Lower leg skin (tissue), 4 donors: ENCODE data around the gene MAPK14. TPM values are rescaled to one million over a fixed set of nuclear protein-coding genes. Genes with fewer than 3 reads are reported as not detected.

Experiments used
- DNase-seq, 2 donors: peaks; one replicate each; pipeline ENCODE4 v3.0.0-alpha.2; 2019; ENCODE audit warnings: low spot score in 2 of 2
- H3K4me3 ChIP-seq: fragments of 200-600 bp; sonication (generic); 2 replicates; pipeline ENCODE4 v1.5.1; 2017; ENCODE audit warnings: mild to moderate bottlenecking, low read depth; ENCODE audit not compliant: poor library complexity, severe bottlenecking
- CTCF ChIP-seq, 3 donors: fragments of 450-650 bp; IDR thresholded peaks; one replicate each; pipeline ENCODE4 v1.5.1; 2016; ENCODE audit warnings: antibody characterized with exemption in 3 of 3, mild to moderate bottlenecking in 3 of 3, moderate library complexity in 2 of 3
- POLR2A ChIP-seq, 2 donors: fragments of 450-650 bp; IDR thresholded peaks; one replicate each; pipeline ENCODE4 v1.6.1; 2016 to 2017; ENCODE audit warnings: antibody characterized with exemption in 2 of 2, mild to moderate bottlenecking in 1 of 2, moderate library complexity in 1 of 2
- WGBS, 2 donors: methylation state at CpG; one replicate each; pipeline ENCODE4 v1.1.5; 2018; 5-methylcytosine and 5-hydroxymethylcytosine counted together
- intact Hi-C: fragments of 100-400 bp; cut with DNase I; formaldehyde crosslinking; loops from one replicate; pipeline ENCODE4 v1.15.0; 2023; ENCODE audit warnings: low total_unique reads
- total RNA-seq, 4 donors: library from RNA; depleted of rRNA; stranded (reverse); fragments of >200 nt; gene quantifications; one replicate each; pipeline ENCODE4 v1.1.0, GENCODE V29; 2016

MAPK14 gene
- total RNA-seq, 4 donors from 2014 or later = 63.0 to 153 (median 77.7) TPM

GRCh38 chr6:36056178-36056577, 28.6 kb downstream of the MAPK14 start:
- TF ChIP-seq CTCF (IDR thresholded peaks at IDR 0.05) (no peak), POLR2A (IDR thresholded peaks at IDR 0.05) (no peak)
- H3K4me3 ChIP-seq = no peak overlapping the region
- DNase-seq = no peak
- intact Hi-C loops = no loop called here
- 21 to 26% methylated on average over 1 of the region's 1 CpG for WGBS, 2 donors

- intact Hi-C loops = no loop called here
- no peak for TF ChIP-seq CTCF (IDR thresholded peaks at IDR 0.05)
- no peak for TF ChIP-seq POLR2A (IDR thresholded peaks at IDR 0.05)
- 46 to 47% methylated on average over 2 of the region's 2 CpGs for WGBS, 2 donors
- H3K4me3 ChIP-seq = no peak overlapping the region
- DNase-seq = no peak
These were observed 33.6 kb downstream of the MAPK14 start for GRCh38 chr6:36061236-36061635.

GRCh38 chr6:36062247-36062646, 34.6 kb downstream of the MAPK14 start:
- TF ChIP-seq CTCF (IDR thresholded peaks at IDR 0.05) (no peak), POLR2A (IDR thresholded peaks at IDR 0.05) (no peak)
- DNase-seq = no peak
- WGBS, 2 donors = 79 to 87% methylated on average over 2 of the region's 2 CpGs
- no peak overlapping the region for H3K4me3 ChIP-seq
- intact Hi-C loops = no loop called here

DNA sequence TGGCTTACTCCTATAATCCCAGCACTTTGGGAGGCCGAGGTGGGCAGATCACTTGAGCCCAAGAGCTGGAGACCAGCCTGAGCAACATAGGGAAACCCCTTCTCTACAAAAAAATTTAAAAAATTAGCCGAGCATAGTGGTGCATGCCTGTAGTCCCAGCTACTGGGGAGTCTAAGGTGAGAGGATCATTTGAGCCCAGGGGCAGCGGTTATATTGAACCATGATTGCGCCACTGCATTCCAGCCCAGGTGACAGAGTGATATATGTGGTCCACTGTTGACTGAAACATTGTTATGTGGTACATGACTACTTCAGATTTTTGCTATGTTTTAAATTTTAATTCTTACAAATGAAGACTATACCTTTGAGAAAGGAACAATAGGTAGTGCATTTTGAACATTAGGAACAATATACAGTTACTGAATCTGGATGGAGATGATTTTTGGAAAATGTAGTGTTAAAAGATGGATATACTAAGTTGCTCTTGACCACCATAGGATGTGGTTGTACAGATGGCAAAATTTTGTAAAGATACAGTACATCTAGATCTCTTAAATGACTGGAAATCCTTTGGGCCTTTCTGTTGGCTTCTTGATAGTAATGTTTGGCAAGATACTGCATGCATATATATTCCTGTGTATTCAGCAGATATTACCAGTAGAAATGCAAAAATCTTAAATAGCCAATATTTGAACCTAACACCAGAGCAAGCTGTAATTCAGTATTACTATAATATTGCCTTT, 35.9 kb downstream of the MAPK14 start:
- H3K4me3 ChIP-seq = no peak overlapping the region
- WGBS, 2 donors = 92 to 99% methylated on average over 4 of the region's 4 CpGs
- no peak for DNase-seq
- TF ChIP-seq CTCF (IDR thresholded peaks at IDR 0.05) = no peak
- intact Hi-C loops = no loop called here

DNA sequence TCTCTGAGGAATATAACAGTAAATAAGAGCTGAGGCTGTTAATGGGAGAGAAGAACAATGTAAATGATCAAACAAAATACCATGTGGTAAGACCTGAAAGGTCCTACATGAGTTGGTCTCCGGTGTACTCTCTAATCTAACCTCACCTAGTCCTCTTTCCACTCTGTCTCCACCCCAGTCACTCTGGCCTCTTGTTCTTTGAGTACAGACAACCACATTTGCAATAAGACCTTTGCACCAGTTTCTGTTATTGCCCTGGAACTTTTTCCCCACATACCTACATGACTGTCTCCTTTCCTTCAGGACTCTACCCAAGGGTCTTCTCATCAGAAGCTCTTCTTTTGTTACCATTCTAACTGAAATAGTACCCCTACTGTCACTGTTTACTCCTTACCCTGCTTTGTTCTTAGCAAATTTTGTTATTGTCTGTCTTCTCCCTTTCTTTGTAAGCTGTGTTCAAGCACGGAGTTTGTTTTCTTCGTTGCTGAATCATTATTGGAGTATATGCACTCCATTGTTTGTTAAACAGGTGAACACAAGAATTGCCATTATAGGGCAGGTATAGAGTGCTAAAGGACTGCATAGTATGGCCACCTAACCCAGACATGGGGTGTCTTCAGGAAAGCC, 37.3 kb downstream of the MAPK14 start:
- no peak for DNase-seq
- TF ChIP-seq CTCF (IDR thresholded peaks at IDR 0.05) = no peak
- no peak for TF ChIP-seq POLR2A (IDR thresholded peaks at IDR 0.05)
- 81% methylated on average over 3 of the region's 3 CpGs for WGBS, 2 donors
- intact Hi-C loops = no loop called here
- H3K4me3 ChIP-seq = no peak overlapping the region
